H9 (cell line): Measurements from ENCODE around the gene SPRED3. TPM values are rescaled to one million over a fixed set of nuclear protein-coding genes. Genes with fewer than 3 reads are reported as not detected.
A peak's percentile ranks its signal among the peaks of the same experiment; 100 is the strongest.

Experiments
- DNase-seq: peaks from one replicate; pipeline ENCODE4 v3.0.0-alpha.2; 2017
- H2AFZ ChIP-seq: one replicate; pipeline ENCODE4 v1.6.1; 2013; ENCODE audit warnings: mild to moderate bottlenecking, low read length, control low read depth, moderate library complexity
- H2AK5ac ChIP-seq: 2 replicates; pipeline ENCODE4 v1.6.1; 2013; ENCODE audit warnings: low read length, control low read depth, mixed read lengths; ENCODE audit not compliant: insufficient read length
- H2BK120ac ChIP-seq: one replicate; pipeline ENCODE4 v1.6.1; 2013; ENCODE audit warnings: low read depth, mild to moderate bottlenecking, low read length, control low read depth, inconsistent platforms; ENCODE audit not compliant: poor library complexity, severe bottlenecking
- H2BK12ac ChIP-seq: 2 replicates; pipeline ENCODE4 v1.6.1; 2013; ENCODE audit warnings: low read length, control low read depth, mixed read lengths, low read depth; ENCODE audit not compliant: insufficient read length
- H2BK15ac ChIP-seq: 2 replicates; pipeline ENCODE4 v1.6.1; 2013; ENCODE audit warnings: low read depth, low read length, control low read depth
- H2BK20ac ChIP-seq: one replicate; pipeline ENCODE4 v1.6.1; 2013; ENCODE audit warnings: low read depth, mild to moderate bottlenecking, low read length, control low read depth, inconsistent platforms; ENCODE audit not compliant: poor library complexity, severe bottlenecking
- H2BK5ac ChIP-seq: 2 replicates; pipeline ENCODE4 v1.6.1; 2013; ENCODE audit warnings: low read length, control low read depth, mixed read lengths; ENCODE audit not compliant: insufficient read length
- H3K14ac ChIP-seq: 2 replicates; pipeline ENCODE4 v1.6.1; 2013; ENCODE audit warnings: low read length, control low read depth; ENCODE audit not compliant: insufficient read depth
- H3K18ac ChIP-seq: 2 replicates; pipeline ENCODE4 v1.6.1; 2013; ENCODE audit warnings: low read depth, mild to moderate bottlenecking, mixed read lengths, low read length, control low read depth; ENCODE audit not compliant: insufficient read length
- H3K23ac ChIP-seq: 2 replicates; pipeline ENCODE4 v1.6.1; 2013; ENCODE audit warnings: low read length, control low read depth, mixed read lengths, low read depth; ENCODE audit not compliant: insufficient read length
- H3K23me2 ChIP-seq: 2 replicates; pipeline ENCODE4 v1.6.1; 2013; ENCODE audit warnings: low read depth, mild to moderate bottlenecking, mixed read lengths, low read length, control low read depth; ENCODE audit not compliant: insufficient read length, poor library complexity, severe bottlenecking
- H3K27ac ChIP-seq: 2 replicates; pipeline ENCODE4 v1.5.1; 2013; ENCODE audit warnings: low read length, control low read depth, mixed read lengths, low read depth; ENCODE audit not compliant: insufficient read length
- H3K27me3 ChIP-seq: 2 replicates; pipeline ENCODE4 v1.6.1; 2013; ENCODE audit warnings: low read length, control low read depth, inconsistent platforms; ENCODE audit not compliant: insufficient read depth
- H3K4ac ChIP-seq: 2 replicates; pipeline ENCODE4 v1.6.1; 2013; ENCODE audit warnings: low read depth, mild to moderate bottlenecking, control low read depth, inconsistent platforms, low read length, moderate library complexity
- H3K4me1 ChIP-seq: 2 replicates; pipeline ENCODE4 v1.6.1; 2013; ENCODE audit warnings: low read length, control low read depth, inconsistent platforms; ENCODE audit not compliant: insufficient read depth
- H3K4me2 ChIP-seq: 2 replicates; pipeline ENCODE4 v1.6.1; 2013; ENCODE audit warnings: low read length, control low read depth, mixed read lengths; ENCODE audit not compliant: insufficient read length, insufficient read depth
- H3K56ac ChIP-seq: 2 replicates; pipeline ENCODE4 v1.6.1; 2013; ENCODE audit warnings: low read depth, mild to moderate bottlenecking, mixed read lengths, low read length, control low read depth; ENCODE audit not compliant: insufficient read length
- H3K79me1 ChIP-seq: 2 replicates; pipeline ENCODE4 v1.6.1; 2013; ENCODE audit warnings: low read depth, mild to moderate bottlenecking, moderate library complexity, low read length, control low read depth, inconsistent platforms; ENCODE audit not compliant: insufficient read depth, poor library complexity, severe bottlenecking
- H3K79me2 ChIP-seq: 2 replicates; pipeline ENCODE4 v1.6.1; 2013; ENCODE audit warnings: low read length, control low read depth, inconsistent platforms; ENCODE audit not compliant: insufficient read depth
- H3K9ac ChIP-seq: 2 replicates; pipeline ENCODE4 v1.6.1; 2013; ENCODE audit warnings: low read length, control low read depth, mixed read lengths; ENCODE audit not compliant: insufficient read length; ENCODE audit errors: extremely low read depth
- H3K9me3 ChIP-seq: one replicate; pipeline ENCODE4 v1.6.1; 2013; ENCODE audit warnings: low read depth, low read length, inconsistent platforms; ENCODE audit not compliant: control insufficient read depth
- H3T11ph ChIP-seq: one replicate; pipeline ENCODE4 v1.6.1; 2013; ENCODE audit warnings: mild to moderate bottlenecking, low read length, control low read depth, inconsistent platforms
- H4K20me1 ChIP-seq: one replicate; pipeline ENCODE4 v1.6.1; 2013; ENCODE audit not compliant: control insufficient read depth, insufficient read length, insufficient read depth
- H4K5ac ChIP-seq: 2 replicates; pipeline ENCODE4 v1.6.1; 2013; ENCODE audit warnings: low read depth, mild to moderate bottlenecking, mixed read lengths, low read length, control low read depth; ENCODE audit not compliant: insufficient read length
- H4K8ac ChIP-seq: replicated peaks from 2 replicates; pipeline ENCODE4 v1.6.1; 2013; ENCODE audit warnings: low read length, control low read depth, mixed read lengths, low read depth; ENCODE audit not compliant: insufficient read length
- H4K91ac ChIP-seq: 2 replicates; pipeline ENCODE4 v1.6.1; 2013; ENCODE audit warnings: low read depth, mild to moderate bottlenecking, moderate library complexity, mixed read lengths, low read length, control low read depth; ENCODE audit not compliant: insufficient read length
- H3K27ac Mint-ChIP-seq, 3 experiments: 2 replicates in 2 of 3; 3 replicates in 1 of 3; pipeline ENCODE4 v1.8.0; 2020 to 2021; ENCODE audit warnings: mixed read lengths in 3 of 3, mild to moderate bottlenecking in 1 of 3, moderate library complexity in 1 of 3
- H3K27me3 Mint-ChIP-seq: 2 replicates; pipeline ENCODE4 v1.8.0; 2021; ENCODE audit warnings: low read depth, mild to moderate bottlenecking, moderate library complexity, mixed read lengths
- H3K36me3 Mint-ChIP-seq, 3 experiments: 2 replicates in 2 of 3; 3 replicates in 1 of 3; pipeline ENCODE4 v1.8.0; 2020 to 2021; ENCODE audit warnings: low read depth in 3 of 3, mixed read lengths in 3 of 3; ENCODE audit not compliant: insufficient read depth in 1 of 3
- H3K4me1 Mint-ChIP-seq, 2 experiments: 2 replicates each; pipeline ENCODE4 v1.8.0; 2020; ENCODE audit warnings: mixed read lengths in 2 of 2
- H3K4me3 Mint-ChIP-seq, 2 experiments: 2 replicates in 1 of 2; 3 replicates in 1 of 2; pipeline ENCODE4 v1.8.0; 2020 to 2021; ENCODE audit warnings: mild to moderate bottlenecking in 2 of 2, mixed read lengths in 2 of 2, moderate library complexity in 1 of 2
- H3K9me3 Mint-ChIP-seq, 2 experiments: 2 replicates in 1 of 2; 3 replicates in 1 of 2; pipeline ENCODE4 v1.8.0; 2020; ENCODE audit warnings: mild to moderate bottlenecking in 2 of 2, mixed read lengths in 2 of 2, moderate library complexity in 1 of 2
- WGBS: extraction: QIAGEN DNeasy Blood & Tissue Kit; methylation state at CpG from one replicate; pipeline ENCODE4 v1.1.7; 2013; ENCODE audit warnings: missing lambda C conversion rate, low lambda C conversion rate, mixed read lengths; ENCODE audit not compliant: insufficient read length; ENCODE audit errors: extremely low coverage; 5-methylcytosine and 5-hydroxymethylcytosine counted together
- total RNA-seq: library from RNA; stranded (reverse); gene quantifications from 2 replicates; pipeline ENCODE4 v1.2.1, GENCODE V29; 2021
- TF ChIP-seq, protein P1 (sequence below): fragments of 200-600 bp; sonication (generic); conservative IDR thresholded peaks from 3 replicates; pipeline ENCODE4 v1.8.0; 2021; ENCODE audit warnings: antibody characterized with exemption, mild to moderate bottlenecking

The SPRED3 gene
- total RNA-seq, 1 experiment from 2014 or later, result 16.4 TPM

GRCh38 chr19:38384209-38385027 lies 4.1 kb upstream of the SPRED3 start:
- no peaks in the 10 kb centered on the region for H4K20me1 ChIP-seq
- no peak overlapping the region for H4K5ac ChIP-seq
- H3K4me3 Mint-ChIP-seq, result peak overlapping the region in 1 of 2 experiments; percentile 48; a peak in 2 of 5 replicates

More at GRCh38 chr19:38384209-38385027, 4.1 kb upstream of the SPRED3 start:
- H3K36me3 Mint-ChIP-seq, result peaks cover 19 to 48% (median 40%) of the 10 kb centered on the region in 3 experiments; a peak in 6 of 7 replicates
- no peak overlapping the region for H3T11ph ChIP-seq
- no peaks in the 10 kb centered on the region for H3K9me3 Mint-ChIP-seq
- no peaks in the 10 kb centered on the region for H3K79me2 ChIP-seq
- H3K9ac ChIP-seq, result no peak overlapping the region
- H3K4me2 ChIP-seq, result no peak overlapping the region
- peaks cover 10 to 19% of the 10 kb centered on the region in 2 experiments for H3K4me1 Mint-ChIP-seq
- H3K18ac ChIP-seq, result no peak overlapping the region
- no peak overlapping the region for H4K91ac ChIP-seq
- DNase-seq, result peak; percentile 78
- H2BK20ac ChIP-seq, result no peak overlapping the region
- no peak overlapping the region for H2BK12ac ChIP-seq
- H3K4ac ChIP-seq, result no peak overlapping the region
- WGBS, result no CpG with 5 or more reads among the region's 10 CpGs
- no peak overlapping the region for H2BK5ac ChIP-seq
- no peak overlapping the region for H3K27ac ChIP-seq
- no peak overlapping the region for H2BK120ac ChIP-seq
- peaks cover 28% of the 10 kb centered on the region for H3K23me2 ChIP-seq
- no peak overlapping the region for H2AK5ac ChIP-seq
- H3K27me3 ChIP-seq, result no peaks in the 10 kb centered on the region
- H3K27ac Mint-ChIP-seq, result peak overlapping the region; percentile 23 to 68 (median 47); a peak in 3 of 7 replicates
- H3K23ac ChIP-seq, result no peak overlapping the region
- H3K14ac ChIP-seq, result no peak overlapping the region; the same call in 1 of the 2 replicates
- H3K4me1 ChIP-seq, result no peaks in the 10 kb centered on the region
- H3K27me3 Mint-ChIP-seq, result peaks cover 2% of the 10 kb centered on the region; the same call in 1 of the 2 replicates
- H4K8ac ChIP-seq, result no peak overlapping the region
- H2AFZ ChIP-seq, result no peak overlapping the region
- no peak overlapping the region for H3K56ac ChIP-seq
- no peaks in the 10 kb centered on the region for H3K79me1 ChIP-seq
- TF ChIP-seq, protein P1, sequence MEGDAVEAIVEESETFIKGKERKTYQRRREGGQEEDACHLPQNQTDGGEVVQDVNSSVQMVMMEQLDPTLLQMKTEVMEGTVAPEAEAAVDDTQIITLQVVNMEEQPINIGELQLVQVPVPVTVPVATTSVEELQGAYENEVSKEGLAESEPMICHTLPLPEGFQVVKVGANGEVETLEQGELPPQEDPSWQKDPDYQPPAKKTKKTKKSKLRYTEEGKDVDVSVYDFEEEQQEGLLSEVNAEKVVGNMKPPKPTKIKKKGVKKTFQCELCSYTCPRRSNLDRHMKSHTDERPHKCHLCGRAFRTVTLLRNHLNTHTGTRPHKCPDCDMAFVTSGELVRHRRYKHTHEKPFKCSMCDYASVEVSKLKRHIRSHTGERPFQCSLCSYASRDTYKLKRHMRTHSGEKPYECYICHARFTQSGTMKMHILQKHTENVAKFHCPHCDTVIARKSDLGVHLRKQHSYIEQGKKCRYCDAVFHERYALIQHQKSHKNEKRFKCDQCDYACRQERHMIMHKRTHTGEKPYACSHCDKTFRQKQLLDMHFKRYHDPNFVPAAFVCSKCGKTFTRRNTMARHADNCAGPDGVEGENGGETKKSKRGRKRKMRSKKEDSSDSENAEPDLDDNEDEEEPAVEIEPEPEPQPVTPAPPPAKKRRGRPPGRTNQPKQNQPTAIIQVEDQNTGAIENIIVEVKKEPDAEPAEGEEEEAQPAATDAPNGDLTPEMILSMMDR, result peak; percentile 67
- H2BK15ac ChIP-seq, result no peak overlapping the region
- no peaks in the 10 kb centered on the region for H3K9me3 ChIP-seq
